Neural progenitor cell (in vitro differentiated cells): Measurements from ENCODE around the gene MMRN2. TPM values are rescaled to one million over a fixed set of nuclear protein-coding genes. Genes with fewer than 3 reads are reported as not detected.
A peak's percentile ranks its signal among the peaks of the same experiment; 100 is the strongest.
"Not testable (repeated sequence)": the region's sequence is repeated elsewhere in the genome, so short reads cannot be mapped to it uniquely, and the experiment has no call there.

Source experiments
- DNase-seq: peaks from one replicate; pipeline ENCODE4 v3.0.0-alpha.2; 2016; ENCODE audit warnings: low spot score
- H2AFZ ChIP-seq: fragments of 200-600 bp; sonication (generic); replicated peaks from 2 replicates; pipeline ENCODE4 v1.6.1; 2016; ENCODE audit warnings: antibody characterized with exemption
- H3F3A ChIP-seq: fragments of 200-600 bp; sonication (generic); 2 replicates; pipeline ENCODE4 v1.6.1; 2016; ENCODE audit warnings: antibody characterized with exemption, low read depth
- H3K27ac ChIP-seq: fragments of 200-600 bp; sonication (generic); 2 replicates; pipeline ENCODE4 v1.5.1; 2016; ENCODE audit warnings: mild to moderate bottlenecking
- H3K27me3 ChIP-seq: fragments of 200-600 bp; sonication (generic); 2 replicates; pipeline ENCODE4 v1.6.1; 2016; ENCODE audit warnings: mild to moderate bottlenecking, moderate library complexity
- H3K36me3 ChIP-seq: fragments of 200-600 bp; sonication (generic); 2 replicates; pipeline ENCODE4 v1.5.1; 2016
- H3K4me1 ChIP-seq: fragments of 200-600 bp; sonication (generic); 2 replicates; pipeline ENCODE4 v1.6.1; 2016; ENCODE audit warnings: mixed run types
- H3K4me2 ChIP-seq: fragments of 200-600 bp; sonication (generic); 2 replicates; pipeline ENCODE4 v1.6.1; 2016
- H3K4me3 ChIP-seq: fragments of 200-600 bp; sonication (generic); 2 replicates; pipeline ENCODE4 v1.5.1; 2016
- H3K79me2 ChIP-seq: fragments of 200-600 bp; sonication (generic); 2 replicates; pipeline ENCODE4 v1.6.1; 2016; ENCODE audit warnings: low read depth
- H3K9ac ChIP-seq: fragments of 200-600 bp; sonication (generic); 2 replicates; pipeline ENCODE4 v1.6.1; 2016
- H3K9me3 ChIP-seq: fragments of 200-600 bp; sonication (generic); 2 replicates; pipeline ENCODE4 v1.5.1; 2016; ENCODE audit warnings: low read depth
- H4K20me1 ChIP-seq: fragments of 200-600 bp; sonication (generic); 2 replicates; pipeline ENCODE4 v1.6.1; 2016; ENCODE audit warnings: low read depth
- H3K27ac Mint-ChIP-seq: 3 replicates; pipeline ENCODE4 v1.8.0; 2021; ENCODE audit warnings: mixed read lengths
- H3K27me3 Mint-ChIP-seq: 2 replicates; pipeline ENCODE4 v1.8.0; 2022; ENCODE audit warnings: low read depth, mild to moderate bottlenecking, inconsistent platforms, moderate library complexity, mixed read lengths; ENCODE audit not compliant: insufficient read depth
- H3K36me3 Mint-ChIP-seq: 3 replicates; pipeline ENCODE4 v1.8.0; 2021; ENCODE audit warnings: mixed read lengths
- H3K4me1 Mint-ChIP-seq: 3 replicates; pipeline ENCODE4 v1.8.0; 2021; ENCODE audit warnings: mixed read lengths
- H3K4me3 Mint-ChIP-seq: 3 replicates; pipeline ENCODE4 v1.8.0; 2021; ENCODE audit warnings: mild to moderate bottlenecking, moderate library complexity, mixed read lengths
- H3K9me3 Mint-ChIP-seq: 3 replicates; pipeline ENCODE4 v1.8.0; 2020; ENCODE audit warnings: mixed read lengths
- EZH2 ChIP-seq: fragments of 200-600 bp; sonication (generic); IDR thresholded peaks from 2 replicates; pipeline ENCODE4 v1.6.1; 2017; ENCODE audit warnings: antibody characterized with exemption, mild to moderate bottlenecking, moderate library complexity
- EZH2phosphoT487 ChIP-seq: fragments of 200-600 bp; sonication (generic); IDR thresholded peaks from 2 replicates; pipeline ENCODE4 v1.6.1; 2017; ENCODE audit warnings: antibody characterized with exemption
- total RNA-seq: library from RNA; depleted of rRNA; stranded (reverse); fragments of >200 nt; gene quantifications from 2 replicates; pipeline ENCODE4 v1.2.3, GENCODE V29; 2015; ENCODE audit warnings: low replicate concordance
- TF ChIP-seq, protein P1 (sequence below): fragments of 200-600 bp; sonication (generic); IDR thresholded peaks from 2 replicates; pipeline ENCODE4 v1.5.1; 2017; ENCODE audit warnings: antibody characterized with exemption, mild to moderate bottlenecking

MMRN2 gene
- total RNA-seq, 1 donor from 2014 or later, result 0.28 TPM

DNA sequence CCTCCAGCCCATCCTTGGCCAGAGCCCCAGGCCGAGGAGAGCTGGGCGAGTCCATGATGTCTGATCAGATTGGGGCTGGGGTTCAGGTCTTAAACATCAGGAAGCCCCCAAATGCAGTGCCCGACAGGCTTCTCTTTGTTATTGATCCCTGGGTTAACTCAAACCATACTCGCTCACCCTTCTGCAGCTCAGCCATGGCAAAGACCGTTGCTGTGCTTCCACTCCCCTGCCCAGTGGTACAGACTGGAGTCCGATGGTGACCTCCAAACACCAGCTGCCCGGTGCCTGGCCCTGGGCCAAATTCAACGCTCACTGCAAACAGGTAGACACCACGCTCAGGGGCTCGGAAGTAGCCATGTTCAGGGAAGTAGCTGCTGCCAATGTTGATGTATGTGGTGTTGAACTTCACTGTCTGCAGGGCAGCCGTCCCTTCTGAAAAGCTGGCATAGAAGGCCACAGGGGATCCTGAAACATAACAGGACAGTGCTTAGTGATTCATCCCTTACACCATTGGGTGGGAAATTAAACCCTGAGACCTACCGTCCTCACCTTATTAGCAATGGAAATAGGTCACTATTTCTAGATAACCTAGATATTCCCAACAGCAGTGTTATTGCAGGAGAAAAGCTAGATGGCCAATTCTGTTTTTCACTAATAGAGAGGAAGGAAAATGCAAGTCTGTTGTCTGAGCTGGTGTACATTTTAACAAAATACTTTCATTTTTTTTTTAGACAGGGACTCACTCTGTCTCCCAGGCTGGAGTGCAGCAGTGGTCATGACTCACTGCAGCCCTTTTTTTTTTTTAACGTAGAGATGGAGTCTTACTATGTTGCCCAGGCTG, 20.5 kb downstream of the MMRN2 start:
- DNase-seq, result no peak
- Mint-ChIP-seq H3K27ac (no peak overlapping the region), H3K9me3 (no peaks in the 10 kb centered on the region), H3K36me3 (peaks cover 2% of the 10 kb centered on the region), H3K27me3 (peaks cover 7% of the 10 kb centered on the region), H3K4me1 (no peaks in the 10 kb centered on the region), H3K4me3 (no peak overlapping the region)
- H3K27ac ChIP-seq, result no peak overlapping the region
- no peaks in the 10 kb centered on the region for H3K79me2 ChIP-seq
- H2AFZ ChIP-seq, result no peak overlapping the region
- H3K9ac ChIP-seq, result no peak overlapping the region
- no peaks in the 10 kb centered on the region for H3K36me3 ChIP-seq
- no peaks in the 10 kb centered on the region for H3K27me3 ChIP-seq
- no peak overlapping the region for H3K4me2 ChIP-seq
- no peak overlapping the region for H3K4me3 ChIP-seq
- no peaks in the 10 kb centered on the region for H3K9me3 ChIP-seq
- H4K20me1 ChIP-seq, result no peaks in the 10 kb centered on the region
- TF ChIP-seq EZH2, result no peak
- no peaks in the 10 kb centered on the region for H3K4me1 ChIP-seq
- H3F3A ChIP-seq, result no peaks in the 10 kb centered on the region

DNA sequence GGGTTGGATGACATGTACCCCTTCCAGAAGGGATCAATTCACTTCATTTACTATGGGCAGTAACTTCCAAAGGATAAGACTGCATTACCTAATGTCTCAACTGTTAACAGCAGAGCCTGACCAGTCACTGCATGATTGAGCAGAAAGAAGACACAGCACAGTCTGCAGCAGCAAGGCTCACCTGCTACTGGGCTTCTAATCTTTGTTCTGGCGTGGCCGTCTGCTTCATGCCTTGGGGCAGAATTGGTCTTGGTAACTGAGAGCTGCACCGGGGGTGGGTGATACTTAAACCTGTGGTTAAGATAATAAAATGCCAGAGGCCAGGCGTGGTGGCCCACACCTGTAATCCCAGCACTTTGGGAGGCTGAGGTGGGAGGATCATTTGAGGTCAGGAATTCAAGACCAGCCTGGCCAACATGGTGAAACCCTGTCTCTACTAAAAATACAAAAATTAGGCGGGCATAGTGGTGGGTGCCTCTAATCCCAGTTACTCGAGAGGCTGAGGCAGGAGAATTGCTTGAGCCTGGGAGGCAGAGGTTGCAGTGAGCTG, 23.2 kb downstream of the MMRN2 start:
- H3K27ac Mint-ChIP-seq, H3F3A ChIP-seq, H3K36me3 ChIP-seq, H4K20me1 ChIP-seq, H3K4me3 ChIP-seq, H3K4me1 ChIP-seq, H3K9me3 Mint-ChIP-seq, H3K4me2 ChIP-seq, DNase-seq, H3K4me1 Mint-ChIP-seq, H3K27ac ChIP-seq, H3K27me3 Mint-ChIP-seq, H3K79me2 ChIP-seq, H3K9ac ChIP-seq, H3K4me3 Mint-ChIP-seq, H2AFZ ChIP-seq, H3K27me3 ChIP-seq, H3K9me3 ChIP-seq: not testable (repeated sequence)
- H3K36me3 Mint-ChIP-seq, result peaks cover 12% of the 10 kb centered on the region

DNA sequence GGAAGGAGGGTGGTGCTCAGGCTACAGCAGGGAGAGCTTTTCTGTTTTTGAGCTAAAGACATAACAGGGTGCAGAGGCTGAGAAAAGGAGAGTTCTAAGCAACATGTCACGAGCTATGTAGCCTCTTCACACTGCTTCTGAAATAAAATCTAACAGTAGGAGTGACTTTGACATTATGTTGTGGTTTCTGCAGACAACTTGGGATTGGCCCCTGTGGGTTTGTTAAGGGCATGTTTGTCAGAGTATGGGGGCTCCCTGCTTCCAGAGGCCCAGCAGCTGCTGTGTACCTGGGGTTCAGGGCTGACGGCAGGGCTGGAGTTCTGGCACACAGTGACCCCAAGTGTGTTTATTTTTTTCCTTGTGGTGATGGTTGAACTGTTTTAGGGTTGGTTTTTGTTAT, 24.7 kb downstream of the MMRN2 start:
- Histone ChIP-seq H3K4me2 (no peak overlapping the region), H3K4me1 (no peaks in the 10 kb centered on the region), H4K20me1 (no peaks in the 10 kb centered on the region), H3K27ac (no peak overlapping the region), H3K27me3 (no peaks in the 10 kb centered on the region), H3F3A (no peaks in the 10 kb centered on the region), H3K79me2 (no peaks in the 10 kb centered on the region), H3K9me3 (no peaks in the 10 kb centered on the region), H3K9ac (no peak overlapping the region), H3K4me3 (no peak overlapping the region), H3K36me3 (no peaks in the 10 kb centered on the region), H2AFZ (no peak overlapping the region)
- Mint-ChIP-seq H3K4me3 (no peak overlapping the region), H3K36me3 (peaks cover 15% of the 10 kb centered on the region), H3K27me3 (peaks cover 12% of the 10 kb centered on the region), H3K4me1 (no peaks in the 10 kb centered on the region), H3K9me3 (no peaks in the 10 kb centered on the region), H3K27ac (peak overlapping the region; percentile 50)
- no peak for DNase-seq
- TF ChIP-seq, protein P1, sequence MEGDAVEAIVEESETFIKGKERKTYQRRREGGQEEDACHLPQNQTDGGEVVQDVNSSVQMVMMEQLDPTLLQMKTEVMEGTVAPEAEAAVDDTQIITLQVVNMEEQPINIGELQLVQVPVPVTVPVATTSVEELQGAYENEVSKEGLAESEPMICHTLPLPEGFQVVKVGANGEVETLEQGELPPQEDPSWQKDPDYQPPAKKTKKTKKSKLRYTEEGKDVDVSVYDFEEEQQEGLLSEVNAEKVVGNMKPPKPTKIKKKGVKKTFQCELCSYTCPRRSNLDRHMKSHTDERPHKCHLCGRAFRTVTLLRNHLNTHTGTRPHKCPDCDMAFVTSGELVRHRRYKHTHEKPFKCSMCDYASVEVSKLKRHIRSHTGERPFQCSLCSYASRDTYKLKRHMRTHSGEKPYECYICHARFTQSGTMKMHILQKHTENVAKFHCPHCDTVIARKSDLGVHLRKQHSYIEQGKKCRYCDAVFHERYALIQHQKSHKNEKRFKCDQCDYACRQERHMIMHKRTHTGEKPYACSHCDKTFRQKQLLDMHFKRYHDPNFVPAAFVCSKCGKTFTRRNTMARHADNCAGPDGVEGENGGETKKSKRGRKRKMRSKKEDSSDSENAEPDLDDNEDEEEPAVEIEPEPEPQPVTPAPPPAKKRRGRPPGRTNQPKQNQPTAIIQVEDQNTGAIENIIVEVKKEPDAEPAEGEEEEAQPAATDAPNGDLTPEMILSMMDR, result no peak
- TF ChIP-seq EZH2 (no peak), EZH2phosphoT487 (no peak)

DNA sequence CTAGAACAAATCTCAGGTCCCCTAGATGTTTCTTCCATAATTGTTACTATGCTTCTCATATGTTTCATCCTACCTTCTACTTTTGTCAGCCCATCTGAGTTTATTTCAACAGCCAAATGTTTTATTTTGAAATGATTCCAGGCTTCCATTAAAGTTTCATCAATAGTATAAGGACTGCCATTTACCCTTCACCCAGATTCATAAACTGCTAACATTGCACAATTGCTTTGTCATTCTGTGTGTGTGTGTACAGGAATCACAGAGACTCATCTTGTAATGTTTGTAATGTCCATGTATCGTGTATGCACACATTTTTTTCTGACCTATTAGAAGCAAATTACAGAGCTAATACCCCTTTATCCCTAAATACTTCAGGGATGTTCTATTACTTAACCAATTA, 25.5 kb downstream of the MMRN2 start:
- H3K4me1 Mint-ChIP-seq, result no peaks in the 10 kb centered on the region

More for the DNA sequence above, 25.5 kb downstream of the MMRN2 start:
- TF ChIP-seq, protein P1, result no peak
- TF ChIP-seq EZH2, result no peak
- no peak for TF ChIP-seq EZH2phosphoT487
- Histone ChIP-seq H3K9me3 (no peaks in the 10 kb centered on the region), H3K4me3 (no peak overlapping the region), H3F3A (no peaks in the 10 kb centered on the region), H3K36me3 (peaks cover 3% of the 10 kb centered on the region), H3K9ac (no peak overlapping the region), H3K4me2 (no peak overlapping the region), H2AFZ (no peak overlapping the region), H4K20me1 (no peaks in the 10 kb centered on the region), H3K79me2 (no peaks in the 10 kb centered on the region), H3K27ac (no peak overlapping the region), H3K4me1 (no peaks in the 10 kb centered on the region), H3K27me3 (no peaks in the 10 kb centered on the region)
- H3K9me3 Mint-ChIP-seq, result no peaks in the 10 kb centered on the region
- DNase-seq, result no peak
- peaks cover 15% of the 10 kb centered on the region for H3K36me3 Mint-ChIP-seq
- no peak overlapping the region for H3K4me3 Mint-ChIP-seq
- peaks cover 10% of the 10 kb centered on the region for H3K27me3 Mint-ChIP-seq
- no peak overlapping the region for H3K27ac Mint-ChIP-seq
